OCI-LY3 (cell line): ENCODE results near the gene SLC8A1.

Source experiments
- CTCF ChIP-seq: fragments of 200-600, 300-600 bp; sonication (generic); IDR thresholded peaks from 2 replicates; pipeline ENCODE4 v1.5.1; 2014; ENCODE audit warnings: antibody characterized with exemption, low read length, low read depth
- EZH2phosphoT487 ChIP-seq: fragments of 200-600 bp; shearing (Covaris generic); IDR thresholded peaks from 2 replicates; pipeline ENCODE4 v1.6.1; 2018; ENCODE audit warnings: antibody characterized with exemption, mixed run types, low read depth

GRCh38 chr2:40226637-40227036 lies 225.3 kb downstream of the SLC8A1 start:
- TF ChIP-seq CTCF, result no peak
- no peak for TF ChIP-seq EZH2phosphoT487
